Fibroblast of skin of right biceps (primary cell): ENCODE measurements around the gene GAD2.
"Not testable (repeated sequence)": the region's sequence is repeated elsewhere in the genome, so short reads cannot be mapped to it uniquely, and the experiment has no call there.

Experiments
- DNase-seq: peaks from one replicate; pipeline ENCODE4 v3.0.0-alpha.2; 2013

GAD2 gene

DNA sequence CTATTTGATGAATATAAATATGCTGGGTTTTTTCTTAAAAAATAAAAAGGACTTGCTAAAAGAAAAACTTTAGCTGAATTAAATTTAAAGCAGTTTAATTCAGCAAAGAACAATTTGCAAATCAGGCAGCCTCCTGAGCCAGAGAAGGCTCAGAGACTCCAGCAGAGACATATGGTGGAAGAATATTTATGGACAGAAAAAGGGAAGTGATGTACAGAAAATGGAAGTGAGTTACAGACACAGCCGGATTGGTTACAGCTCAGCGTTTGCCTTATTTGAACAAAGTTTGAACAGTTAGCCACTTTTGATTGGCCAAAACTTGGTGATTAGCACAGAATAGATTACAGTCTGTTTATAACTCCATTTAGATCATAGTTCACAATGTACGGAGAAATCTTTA lies 110.3 kb downstream of the GAD2 start:
- DNase-seq: no peak

DNA sequence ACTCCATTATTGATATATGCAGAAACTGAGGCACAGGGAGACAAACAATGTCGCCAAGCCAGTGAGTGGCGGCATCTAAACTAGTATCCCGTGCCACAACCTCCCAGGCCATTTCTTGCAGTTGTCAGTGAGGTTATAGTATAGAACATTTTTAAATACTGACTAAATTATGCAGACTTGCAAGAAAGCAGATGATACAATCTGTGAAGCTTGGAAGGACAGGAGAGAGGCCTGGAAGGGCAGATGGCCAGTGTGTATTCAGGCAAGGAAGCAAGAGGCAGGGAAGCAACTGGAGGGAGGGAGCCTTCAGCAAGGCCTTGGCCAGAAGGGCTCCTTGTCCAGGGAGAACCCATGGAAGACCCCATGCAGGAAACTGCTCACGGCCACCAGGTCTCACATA lies 111.2 kb downstream of the GAD2 start:
- DNase-seq: no peak

DNA sequence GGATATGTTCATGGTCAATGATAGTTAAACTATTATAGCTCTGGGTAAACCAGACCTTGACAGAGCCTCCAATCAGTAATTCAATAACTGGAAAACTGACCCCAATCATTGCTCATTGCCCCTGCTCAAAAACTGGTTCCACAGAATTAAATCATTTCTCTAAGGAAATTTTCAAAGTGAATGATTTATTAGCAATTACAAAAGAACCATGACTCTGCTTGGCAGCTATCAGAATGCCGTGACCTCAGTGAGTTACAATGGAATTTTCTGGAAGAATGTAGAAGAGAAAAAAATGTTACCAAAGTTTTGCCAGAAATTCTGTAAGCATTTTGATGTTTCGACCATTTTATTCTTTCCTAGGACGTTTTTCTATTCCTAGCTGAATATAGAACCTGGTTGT lies 114.8 kb downstream of the GAD2 start:
- no peak for DNase-seq

DNA sequence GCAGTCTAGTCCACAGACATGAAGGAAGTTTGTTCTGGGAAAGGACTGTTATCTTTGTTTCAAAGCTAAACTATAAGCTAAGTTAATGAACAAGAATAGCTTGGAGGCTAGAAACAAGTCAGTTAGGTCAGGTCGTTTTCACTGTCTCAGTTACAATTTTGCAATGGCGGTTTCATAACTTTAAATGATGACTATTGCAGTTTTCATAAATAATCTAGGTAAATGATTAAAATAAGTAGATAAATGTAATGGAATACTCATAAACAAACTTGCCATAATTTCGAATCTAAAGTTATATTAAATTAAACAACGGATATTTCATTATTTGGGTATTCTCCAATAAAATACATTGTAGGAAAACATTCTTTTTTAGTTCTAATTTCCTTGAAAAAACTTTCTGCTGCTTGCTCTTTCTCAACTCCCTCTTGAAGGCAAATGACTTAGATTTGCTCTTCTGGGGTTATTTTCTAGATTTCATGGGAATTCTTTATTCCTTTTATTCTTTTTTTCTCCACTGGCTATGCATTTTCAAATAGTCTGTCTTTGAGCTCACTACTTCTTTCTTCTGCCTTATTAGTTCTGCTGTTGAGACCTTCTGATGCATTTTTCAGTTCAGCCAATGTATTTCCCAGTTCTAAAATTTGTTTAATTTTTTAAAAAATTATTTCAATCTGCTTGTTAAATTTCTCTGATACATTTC lies 117.8 kb downstream of the GAD2 start:
- no peak for DNase-seq

DNA sequence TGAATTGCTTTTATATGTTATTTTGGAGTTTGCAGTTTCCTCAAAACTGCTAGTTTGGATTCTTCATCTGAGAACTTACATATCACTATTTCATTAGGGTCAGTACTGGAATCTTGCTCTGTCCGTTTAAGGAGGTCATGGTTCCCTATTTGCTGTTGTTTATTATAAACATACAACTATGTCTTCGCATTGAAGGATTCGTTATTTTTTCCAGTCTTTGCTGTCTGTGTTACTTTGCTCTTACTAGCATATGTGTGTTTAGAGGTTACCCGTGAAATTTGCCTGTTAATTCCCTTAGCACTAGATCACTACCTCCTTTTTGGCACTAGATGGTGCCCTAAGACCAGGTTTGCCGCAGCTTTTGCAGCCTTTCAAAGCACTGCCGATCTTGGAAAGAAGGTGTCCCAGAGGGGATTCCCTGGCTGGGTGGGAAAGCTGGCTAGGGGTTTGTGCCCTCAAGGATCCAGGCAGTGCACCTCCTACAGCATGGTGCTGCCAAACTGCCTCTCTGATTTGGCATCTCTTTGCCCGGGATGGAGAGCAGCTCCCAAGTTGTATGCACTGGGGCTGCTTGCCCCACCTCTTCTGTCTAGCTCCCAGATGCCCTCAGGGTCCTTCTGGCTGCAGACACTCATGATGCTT lies 118.5 kb downstream of the GAD2 start:
- peak; percentile 42 for DNase-seq

DNA sequence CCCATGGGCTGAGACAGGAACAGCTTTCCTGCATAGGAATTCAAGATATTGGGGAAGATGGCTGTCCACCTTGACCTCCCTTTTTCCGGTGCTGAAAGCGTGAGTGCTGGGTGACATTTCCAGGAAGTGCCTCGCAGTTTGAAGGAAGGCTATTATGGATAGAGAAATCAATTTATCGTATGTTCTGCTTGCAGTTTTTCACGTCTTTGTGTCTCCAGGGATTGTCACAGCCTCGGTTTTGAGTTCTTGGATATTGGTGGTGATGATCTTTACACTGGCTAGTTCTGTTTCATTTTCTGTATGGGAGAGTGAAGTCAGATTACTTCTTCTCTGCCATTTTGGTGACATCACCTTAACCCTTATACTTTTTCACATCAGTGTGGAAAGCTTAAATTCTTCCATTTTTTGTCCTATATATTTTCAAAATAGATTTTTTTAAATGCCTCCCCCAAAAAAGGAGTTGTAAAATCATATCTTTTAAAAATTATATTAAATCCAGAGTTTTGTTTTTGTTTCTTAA lies 119.1 kb downstream of the GAD2 start:
- no peak for DNase-seq

DNA sequence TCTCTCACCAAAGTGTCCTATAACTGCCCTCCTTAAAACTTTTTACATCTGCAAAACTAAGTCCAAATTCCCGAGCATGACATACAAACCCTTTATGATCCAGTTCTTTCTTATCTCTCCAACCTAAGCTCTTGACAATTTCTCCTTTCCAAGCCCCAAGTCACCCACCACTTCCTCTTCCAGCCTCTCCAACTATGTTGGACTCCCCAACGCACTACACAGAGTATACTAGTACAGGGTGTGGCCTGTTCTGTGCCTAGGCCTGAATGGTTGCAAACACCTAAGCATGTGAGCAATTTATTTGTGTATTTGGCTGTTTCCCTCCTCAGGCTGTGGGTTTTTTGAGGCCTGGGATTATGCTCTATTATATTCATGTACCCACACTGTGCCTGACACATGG lies 120.4 kb downstream of the GAD2 start:
- no peak for DNase-seq

DNA sequence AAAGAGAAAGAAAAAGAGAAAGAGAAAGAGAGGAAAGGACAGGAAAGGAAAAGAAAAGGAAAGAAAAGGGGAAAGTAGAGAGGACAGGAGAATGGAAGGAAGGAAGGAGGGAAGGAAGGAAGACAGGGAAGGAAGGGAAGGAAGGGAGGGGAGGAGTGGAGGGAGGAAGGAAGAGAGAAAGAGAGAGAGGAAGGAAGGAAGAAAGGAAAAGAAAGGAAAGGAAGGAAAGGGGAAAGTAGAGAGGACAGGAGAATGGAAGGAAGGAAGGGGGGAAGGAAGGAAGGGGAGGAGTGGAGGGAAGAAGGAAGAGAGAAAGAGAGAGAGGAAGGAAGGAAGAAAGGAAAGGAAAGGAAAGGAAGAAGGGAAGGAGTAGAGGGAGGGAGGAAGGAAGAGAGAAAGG lies 125.1 kb downstream of the GAD2 start:
- DNase-seq: no peak

DNA sequence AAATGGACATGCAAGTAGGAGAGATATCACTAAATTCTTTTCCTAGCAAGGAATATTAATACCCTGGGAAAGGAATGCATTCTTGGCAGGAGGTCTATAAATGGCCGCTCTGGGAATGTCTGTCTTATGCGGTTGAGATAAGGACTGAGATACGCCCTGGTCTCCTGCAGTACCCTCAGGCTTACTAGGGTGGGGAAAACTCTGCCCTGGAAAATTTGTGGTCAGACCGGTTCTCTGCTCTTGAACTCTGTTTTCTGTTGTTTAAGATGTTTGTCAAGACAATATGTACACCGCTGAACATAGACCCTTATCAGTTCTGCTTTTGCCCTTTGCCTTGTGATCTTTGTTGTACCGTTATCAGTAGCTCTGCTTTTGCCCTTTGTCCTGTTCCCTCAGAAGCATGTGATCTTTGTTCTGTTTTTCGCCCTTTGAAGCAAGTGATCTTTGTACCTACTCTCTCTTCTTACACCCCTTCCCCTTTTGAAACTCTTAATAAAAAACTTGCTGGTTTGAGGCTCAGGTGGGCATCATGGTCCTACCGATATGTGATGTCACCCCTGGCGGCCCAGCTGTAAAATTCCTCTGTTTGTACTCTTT lies 132.3 kb downstream of the GAD2 start:
- not testable (repeated sequence) for DNase-seq
